ENCODE results near the gene DROSHA.

DNA sequence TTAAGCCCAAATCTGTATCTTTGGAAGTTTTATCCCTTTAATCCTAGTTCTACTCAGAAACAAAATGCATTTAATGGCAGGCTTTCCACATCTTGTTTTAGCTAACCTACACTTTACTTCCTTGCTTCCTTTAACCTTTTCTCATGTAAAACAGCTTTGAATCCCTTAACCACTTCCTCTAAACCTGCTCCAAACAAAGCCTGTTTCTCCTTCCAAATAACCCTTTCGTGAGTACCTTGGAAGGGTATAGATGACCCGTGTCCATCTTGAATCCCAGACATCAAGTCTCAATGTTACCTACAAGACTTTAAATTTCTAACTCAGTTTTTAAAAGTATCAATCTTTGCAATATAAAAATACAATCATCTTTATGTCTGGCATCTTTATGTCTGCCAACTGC lies 78.4 kb downstream of the DROSHA start:
- TF ChIP-seq, protein P1, sequence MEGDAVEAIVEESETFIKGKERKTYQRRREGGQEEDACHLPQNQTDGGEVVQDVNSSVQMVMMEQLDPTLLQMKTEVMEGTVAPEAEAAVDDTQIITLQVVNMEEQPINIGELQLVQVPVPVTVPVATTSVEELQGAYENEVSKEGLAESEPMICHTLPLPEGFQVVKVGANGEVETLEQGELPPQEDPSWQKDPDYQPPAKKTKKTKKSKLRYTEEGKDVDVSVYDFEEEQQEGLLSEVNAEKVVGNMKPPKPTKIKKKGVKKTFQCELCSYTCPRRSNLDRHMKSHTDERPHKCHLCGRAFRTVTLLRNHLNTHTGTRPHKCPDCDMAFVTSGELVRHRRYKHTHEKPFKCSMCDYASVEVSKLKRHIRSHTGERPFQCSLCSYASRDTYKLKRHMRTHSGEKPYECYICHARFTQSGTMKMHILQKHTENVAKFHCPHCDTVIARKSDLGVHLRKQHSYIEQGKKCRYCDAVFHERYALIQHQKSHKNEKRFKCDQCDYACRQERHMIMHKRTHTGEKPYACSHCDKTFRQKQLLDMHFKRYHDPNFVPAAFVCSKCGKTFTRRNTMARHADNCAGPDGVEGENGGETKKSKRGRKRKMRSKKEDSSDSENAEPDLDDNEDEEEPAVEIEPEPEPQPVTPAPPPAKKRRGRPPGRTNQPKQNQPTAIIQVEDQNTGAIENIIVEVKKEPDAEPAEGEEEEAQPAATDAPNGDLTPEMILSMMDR (IDR thresholded peaks at IDR 0.05), result no peak
- TF ChIP-seq POLR2A (IDR thresholded peaks at IDR 0.05), result no peak
